K562 (cell line): ENCODE results near the gene MARK4. TPM values are rescaled to one million over a fixed set of nuclear protein-coding genes. Genes with fewer than 3 reads are reported as not detected.

ENCODE experiments used
- ATAC-seq: fragments of 200-7000 bp; cut with Tn5 transposase; 3 replicates; pipeline ENCODE4 v1.9.1; 2020; ENCODE audit warnings: moderate library complexity
- BruUV-seq: library from RNA; stranded (reverse); fragments of 400-500 nt; replicated peaks from 2 replicates; lab custom pipeline; 2021; lab: Mats Ljungman, UMichigan
- CTCF ChIA-PET: fragments of 300-600 bp; formaldehyde crosslinking; extraction: SDS; loops from one replicate; lab custom pipeline; 2021; ENCODE audit warnings: low intra/inter-chr PET ratio; lab: Yijun Ruan, JAX
- POLR2A ChIA-PET: fragments of 300-600, 350-650 bp; sonication (Branson Sonifier 250); formaldehyde crosslinking; extraction: SDS; loops from one replicate; lab custom pipeline; 2021; ENCODE audit warnings: antibody characterized with exemption, inconsistent platforms; lab: Yijun Ruan, JAX
- DNase-seq, 4 experiments: peaks; one replicate each; pipeline versions ENCODE4 v3.0.0 to v3.0.0-alpha.2; 2011 to 2018; ENCODE audit warnings: low spot score in 3 of 4, mixed read lengths in 3 of 4; ENCODE audit errors: extremely low read depth in 1 of 4
- FAIRE-seq: peaks from 2 replicates; lab custom pipeline; 2011; peaks lifted over from hg19 to GRCh38; lab: Jason Lieb, UNC
- H2AFZ ChIP-seq: 2 replicates; pipeline ENCODE4 v1.6.0; 2011; ENCODE audit warnings: low read depth, low read length, control low read depth, inconsistent platforms
- H3K27ac ChIP-seq: fragments of 200-600 bp; 3 replicates; pipeline ENCODE4 v1.8.0; 2011; ENCODE audit warnings: low read depth, mild to moderate bottlenecking, control low read depth, inconsistent platforms, low read length, moderate library complexity, mixed read lengths; ENCODE audit errors: extremely low read depth
- H3K27me3 ChIP-seq, 2 experiments: fragments of 300-600 bp in 1 of 2; 2 replicates in 1 of 2; 3 replicates in 1 of 2; pipeline versions ENCODE4 v1.6.0 to v1.8.0; 2011; ENCODE audit warnings: inconsistent platforms in 2 of 2, low read length in 2 of 2, mild to moderate bottlenecking in 1 of 2, mixed read lengths in 1 of 2, moderate library complexity in 1 of 2; ENCODE audit not compliant: control insufficient read depth in 2 of 2, insufficient read depth in 2 of 2
- H3K36me3 ChIP-seq: fragments of 300-600 bp; 3 replicates; pipeline ENCODE4 v1.8.0; 2011; ENCODE audit warnings: mild to moderate bottlenecking, low read length, inconsistent platforms; ENCODE audit not compliant: control insufficient read depth, insufficient read depth
- H3K4me1 ChIP-seq, 2 experiments: fragments of 200-600 bp in 1 of 2; replicated peaks in 1 of 2; 2 replicates in 1 of 2; 3 replicates in 1 of 2; pipeline versions ENCODE4 v1.5.1 to v1.8.0; 2011; ENCODE audit warnings: inconsistent platforms in 2 of 2, low read length in 2 of 2, mild to moderate bottlenecking in 1 of 2, mixed read lengths in 1 of 2, moderate library complexity in 1 of 2; ENCODE audit not compliant: control insufficient read depth in 2 of 2, insufficient read depth in 2 of 2
- H3K4me2 ChIP-seq: 2 replicates; pipeline ENCODE4 v1.6.1; 2011; ENCODE audit warnings: low read length, control low read depth, inconsistent platforms, mixed read lengths; ENCODE audit not compliant: insufficient read depth
- H3K4me3 ChIP-seq: fragments of 200-600 bp; sonication (generic), shearing (Covaris generic); 2 replicates; pipeline ENCODE4 v1.5.1; 2016; ENCODE audit warnings: control low read depth, inconsistent platforms
- H3K79me2 ChIP-seq: fragments of 200-600 bp; 3 replicates; pipeline ENCODE4 v1.8.0; 2011; ENCODE audit warnings: low read length, inconsistent platforms; ENCODE audit not compliant: control insufficient read depth, insufficient read depth
- H3K9ac ChIP-seq, 2 experiments: 2 replicates each; pipeline versions ENCODE4 v1.6.0 to v1.6.1; 2011; ENCODE audit warnings: low read depth in 2 of 2, low read length in 2 of 2, control low read depth in 1 of 2, inconsistent platforms in 1 of 2, mild to moderate bottlenecking in 1 of 2, mixed read lengths in 1 of 2; ENCODE audit not compliant: insufficient read depth in 1 of 2
- H3K9me1 ChIP-seq: one replicate; pipeline ENCODE4 v1.6.0; 2011; ENCODE audit warnings: inconsistent platforms, mild to moderate bottlenecking, low read length, moderate library complexity; ENCODE audit not compliant: control insufficient read depth, insufficient read depth
- H3K9me3 ChIP-seq: replicated peaks from 2 replicates; pipeline ENCODE4 v1.5.1; 2011; ENCODE audit warnings: low read depth, low read length, inconsistent platforms; ENCODE audit not compliant: control insufficient read depth, insufficient read depth
- H4K20me1 ChIP-seq: replicated peaks from 2 replicates; pipeline ENCODE4 v1.6.1; 2011; ENCODE audit warnings: low read length, inconsistent platforms, mixed read lengths; ENCODE audit not compliant: control insufficient read depth, insufficient read depth
- ARID2 ChIP-seq: fragments of 450-650 bp; IDR thresholded peaks from 2 replicates; pipeline ENCODE4 v1.6.1; 2017; ENCODE audit warnings: antibody characterized with exemption, mild to moderate bottlenecking
- ATF3 ChIP-seq, 2 experiments: fragments of 450-650 bp in 1 of 2; sonication (generic) in 1 of 2; formaldehyde crosslinking in 1 of 2; IDR thresholded peaks in 1 of 2; conservative IDR thresholded peaks in 1 of 2; 2 replicates each; pipeline versions ENCODE4 v1.6.1 to v1.8.1; 2016 to 2023; ENCODE audit warnings: mild to moderate bottlenecking in 2 of 2, moderate library complexity in 2 of 2, inconsistent platforms in 1 of 2, missing genetic modification reagents in 1 of 2
- BCOR ChIP-seq: fragments of 450-650 bp; IDR thresholded peaks from 2 replicates; pipeline ENCODE4 v1.6.1; 2016
- BRD9 ChIP-seq: fragments of 450-650 bp; IDR thresholded peaks from 2 replicates; pipeline ENCODE4 v1.6.1; 2018; ENCODE audit warnings: low read depth; ENCODE audit not compliant: partially characterized antibody
- CBX1 ChIP-seq: sonication (generic); IDR thresholded peaks from 2 replicates; pipeline ENCODE4 v1.6.1; 2016; ENCODE audit warnings: antibody characterized with exemption, low read depth, mild to moderate bottlenecking
- ELK3 ChIP-seq: fragments of 450-650 bp; formaldehyde crosslinking; IDR thresholded peaks from 2 replicates; pipeline ENCODE4 v1.4.0; 2020; ENCODE audit warnings: mild to moderate bottlenecking
- ETS1 ChIP-seq: conservative IDR thresholded peaks from 2 replicates; pipeline ENCODE4 v1.6.1; 2011; ENCODE audit warnings: low read depth, mild to moderate bottlenecking, low read length; ENCODE audit not compliant: control insufficient read depth
- HDAC2 ChIP-seq: fragments of 450-650 bp; IDR thresholded peaks from 2 replicates; pipeline ENCODE4 v1.6.1; 2016; ENCODE audit warnings: mild to moderate bottlenecking
- HIVEP1 ChIP-seq: fragments of 250-450 bp; sonication (Bioruptor Pico); IDR thresholded peaks from 2 replicates; pipeline ENCODE4 v1.4.0; 2020; ENCODE audit warnings: mild to moderate bottlenecking
- KDM1A ChIP-seq, 2 experiments: fragments of 450-650 bp; IDR thresholded peaks; 2 replicates each; pipeline ENCODE4 v1.6.1; 2016; ENCODE audit warnings: mild to moderate bottlenecking in 2 of 2
- KDM4B ChIP-seq, 2 experiments: fragments of 450-650 bp in 1 of 2; sonication (generic) in 1 of 2; IDR thresholded peaks; 2 replicates each; pipeline ENCODE4 v1.6.1; 2016 to 2017; ENCODE audit warnings: borderline replicate concordance in 2 of 2, antibody characterized with exemption in 1 of 2, low read depth in 1 of 2, mild to moderate bottlenecking in 1 of 2
- MCM2 ChIP-seq: fragments of 450-650 bp; IDR thresholded peaks from 2 replicates; pipeline ENCODE4 v1.6.1; 2017; ENCODE audit warnings: low read depth, mild to moderate bottlenecking
- PTBP1 ChIP-seq: fragments of 200-400 bp; formaldehyde crosslinking; IDR thresholded peaks from 2 replicates; pipeline ENCODE4 v1.6.1; 2017; ENCODE audit warnings: low read depth, low read length
- RBM25 ChIP-seq: fragments of 200-400 bp; formaldehyde crosslinking; IDR thresholded peaks from 2 replicates; pipeline ENCODE4 v1.6.1; 2018; ENCODE audit warnings: low read length, low read depth, moderate library complexity; ENCODE audit not compliant: severe bottlenecking
- RCOR1 ChIP-seq, 2 experiments: IDR thresholded peaks; 2 replicates each; pipeline ENCODE4 v1.6.1; 2012; ENCODE audit warnings: low read depth in 2 of 2, low read length in 2 of 2, borderline replicate concordance in 1 of 2, improper control_type of control experiment in 1 of 2
- ZFP36 ChIP-seq: fragments of 150-350 bp; IDR thresholded peaks from 2 replicates; pipeline ENCODE4 v1.6.1; 2018; ENCODE audit warnings: low read length, low read depth; ENCODE audit not compliant: partially characterized antibody
- ZNF408 ChIP-seq: fragments of 250-450 bp; sonication (Bioruptor Pico); IDR thresholded peaks from 2 replicates; pipeline ENCODE4 v1.4.0; 2020; ENCODE audit warnings: low read depth, mild to moderate bottlenecking, moderate library complexity
- ZNF668 ChIP-seq: fragments of 250-450 bp; sonication (Bioruptor Pico); IDR thresholded peaks from 2 replicates; pipeline ENCODE4 v1.8.0; 2022; ENCODE audit warnings: mild to moderate bottlenecking, inconsistent platforms
- WGBS: fragments of 100-300 bp; shearing (Covaris generic); methylation state at CpG from one replicate; pipeline ENCODE4 v1.1.6; 2016; ENCODE audit warnings: low coverage, mixed read lengths; ENCODE audit not compliant: insufficient coverage; ENCODE audit errors: missing lambda C conversion rate; 5-methylcytosine and 5-hydroxymethylcytosine counted together
- in situ Hi-C: fragments of 300-500 bp; cut with MboI; formaldehyde crosslinking; loops from 4 replicates; pipeline ENCODE4 v1.15.0; 2018; ENCODE audit warnings: inconsistent platforms, mixed read lengths
- intact Hi-C: fragments of 100-400 bp; cut with micrococcal nuclease; formaldehyde crosslinking; loops from 2 replicates; pipeline ENCODE4 v1.14.2; 2022
- polyA plus RNA-seq, 8 experiments: library from polyadenylated mRNA; depleted of rRNA in 4 of 8; stranded (reverse) in 5 of 8; unstranded in 3 of 8; fragments of >200 nt; fragmentation: Nextera tagmentation in 2 of 8; fragmentation: Illumina TruSeq in 1 of 8; extraction: Ambion mirVana in 2 of 8; extraction: Trizol in 1 of 8; gene quantifications; 2 replicates each; pipeline versions ENCODE4 v1.2.1 to v1.2.3, GENCODE V29; 2011 to 2014; ENCODE audit warnings: inconsistent platforms in 1 of 8, missing spikeins in 1 of 8
- total RNA-seq, 7 experiments: library from RNA; depleted of rRNA in 6 of 7; stranded (reverse); fragments of >200 nt in 6 of 7; fragmentation: Illumina TruSeq in 2 of 7; extraction: Trizol in 2 of 7; gene quantifications; 2 replicates each; pipeline versions ENCODE4 v1.2.1 to v1.2.3, GENCODE V29; 2011 to 2021; ENCODE audit warnings: low replicate concordance in 1 of 7

The MARK4 gene
- total and polyA plus RNA-seq, 9 of the 15 experiments (the other 6 are each of a cell fraction or from before 2014, with no cell fraction given): 0.52 to 29.4 (median 8.6) TPM

GRCh38 chr19:45327404-45328143, 76.5 kb downstream of the MARK4 start:
- H3K9me3 ChIP-seq: no peaks in the 10 kb centered on the region
- no peaks in the 10 kb centered on the region for H3K9me1 ChIP-seq
- ChIA-PET CTCF (no interaction called here), POLR2A (interaction anchor here (0.5 kb wide), 1 partner anchor 235 kb away, joined by 3 read pairs; the partner anchor contains the start of gene PPP1R37)
- no peak for ATAC-seq
- H4K20me1 ChIP-seq: no peaks in the 10 kb centered on the region
- intact Hi-C loops: no loop called here
- no peaks in the 10 kb centered on the region for H3K27me3 ChIP-seq
- WGBS: 44% methylated on average over 13 of the region's 13 CpGs
- no peak overlapping the region for H3K4me3 ChIP-seq
- H3K9ac ChIP-seq: no peak overlapping the region
- H3K4me2 ChIP-seq: no peak overlapping the region
- no TSS peak for BruUV-seq
- peaks cover 2 to 20% of the 10 kb centered on the region in 2 experiments; a peak in 2 of 5 replicates for H3K4me1 ChIP-seq
- no peaks in the 10 kb centered on the region for H3K36me3 ChIP-seq
- H3K79me2 ChIP-seq: no peaks in the 10 kb centered on the region
- H3K27ac ChIP-seq: no peak overlapping the region
- DNase-seq: no peak
- in situ Hi-C loops: no loop called here
- FAIRE-seq: no peak
- peak overlapping the region; percentile 43; the same call in 1 of the 2 replicates for H2AFZ ChIP-seq
- TF ChIP-seq ARID2: no peak
- no peak for TF ChIP-seq ZNF668 (CRISPR knock-in tag)
- TF ChIP-seq CBX1: 0 out of 2 replicates have a peak, but pooled peaks have one; percentile 17
- peak; percentile 62; the same call in 1 of the 2 replicates for TF ChIP-seq HDAC2
- TF ChIP-seq BRD9: peak; percentile 83
- TF ChIP-seq PTBP1: 0 out of 2 replicates have a peak, but pooled peaks have one; percentile 50
- TF ChIP-seq ELK3: no peak
- peak; percentile 91 for TF ChIP-seq BCOR
- TF ChIP-seq HIVEP1 (CRISPR knock-in tag): no peak
- TF ChIP-seq KDM4B (IDR thresholded peaks at IDR 0.05; ENCODE audit: borderline replicate concordance in 2 of 2, low read depth in 1 of 2): no peak
- peak; percentile 85 for TF ChIP-seq RBM25
- TF ChIP-seq MCM2: no peak
- peak in 1 of 2 experiments; percentile 12; a peak in 1 of 4 replicates for TF ChIP-seq RCOR1 (IDR thresholded peaks at IDR 0.05; ENCODE audit: borderline replicate concordance in 1 of 2, low read depth in 2 of 2, low read length in 2 of 2)
- TF ChIP-seq ETS1: no peak
- TF ChIP-seq ZFP36: peak; percentile 79
- no peak for TF ChIP-seq ZNF408
- TF ChIP-seq ATF3 (IDR thresholded peaks at IDR 0.05): no peak
- TF ChIP-seq ATF3 (CRISPR knock-in tag; conservative IDR thresholded peaks at IDR 0.05): no peak
- peak; percentile 56 to 72 for TF ChIP-seq KDM1A (IDR thresholded peaks at IDR 0.05)
